ENCODE results near the gene NT5M.

DNA sequence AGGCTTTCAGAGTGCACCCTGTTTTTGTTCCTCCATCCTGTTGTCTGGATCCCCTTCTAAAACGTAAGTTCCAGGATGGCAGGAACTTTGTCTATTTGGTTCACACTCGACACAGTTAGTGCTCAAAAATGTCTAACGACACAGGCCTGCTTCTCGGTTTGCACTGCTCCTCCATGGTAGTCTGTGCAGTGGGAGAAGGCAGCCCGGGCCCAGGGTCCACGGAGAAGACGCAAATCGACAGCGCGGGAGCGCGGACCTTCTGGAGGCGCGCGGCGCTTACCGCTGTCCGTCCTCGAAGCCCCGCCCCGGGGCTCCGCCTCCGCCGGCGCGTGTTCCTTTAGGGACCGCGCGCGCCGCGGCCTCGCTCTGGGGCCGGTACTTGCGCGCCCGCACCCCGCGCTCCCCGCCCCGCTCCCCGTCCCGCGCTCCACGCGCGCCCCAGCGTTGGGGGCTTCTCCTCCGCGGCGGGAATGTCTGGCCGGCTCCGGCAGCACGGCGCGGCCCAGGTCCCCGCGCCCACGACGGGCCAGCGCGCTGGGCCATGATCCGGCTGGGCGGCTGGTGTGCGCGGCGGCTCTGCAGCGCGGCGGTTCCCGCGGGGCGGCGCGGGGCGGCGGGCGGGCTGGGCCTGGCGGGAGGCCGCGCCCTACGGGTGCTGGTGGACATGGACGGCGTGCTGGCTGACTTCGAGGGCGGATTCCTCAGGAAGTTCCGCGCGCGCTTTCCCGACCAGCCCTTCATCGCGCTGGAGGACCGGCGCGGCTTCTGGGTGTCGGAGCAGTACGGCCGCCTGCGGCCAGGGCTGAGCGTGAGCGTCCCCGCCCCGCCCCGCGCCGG is at the start of gene NT5M:
- TF ChIP-seq, protein P1, sequence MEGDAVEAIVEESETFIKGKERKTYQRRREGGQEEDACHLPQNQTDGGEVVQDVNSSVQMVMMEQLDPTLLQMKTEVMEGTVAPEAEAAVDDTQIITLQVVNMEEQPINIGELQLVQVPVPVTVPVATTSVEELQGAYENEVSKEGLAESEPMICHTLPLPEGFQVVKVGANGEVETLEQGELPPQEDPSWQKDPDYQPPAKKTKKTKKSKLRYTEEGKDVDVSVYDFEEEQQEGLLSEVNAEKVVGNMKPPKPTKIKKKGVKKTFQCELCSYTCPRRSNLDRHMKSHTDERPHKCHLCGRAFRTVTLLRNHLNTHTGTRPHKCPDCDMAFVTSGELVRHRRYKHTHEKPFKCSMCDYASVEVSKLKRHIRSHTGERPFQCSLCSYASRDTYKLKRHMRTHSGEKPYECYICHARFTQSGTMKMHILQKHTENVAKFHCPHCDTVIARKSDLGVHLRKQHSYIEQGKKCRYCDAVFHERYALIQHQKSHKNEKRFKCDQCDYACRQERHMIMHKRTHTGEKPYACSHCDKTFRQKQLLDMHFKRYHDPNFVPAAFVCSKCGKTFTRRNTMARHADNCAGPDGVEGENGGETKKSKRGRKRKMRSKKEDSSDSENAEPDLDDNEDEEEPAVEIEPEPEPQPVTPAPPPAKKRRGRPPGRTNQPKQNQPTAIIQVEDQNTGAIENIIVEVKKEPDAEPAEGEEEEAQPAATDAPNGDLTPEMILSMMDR (IDR thresholded peaks at IDR 0.05), result no peak
- no peak for TF ChIP-seq POLR2A (IDR thresholded peaks at IDR 0.05)
